HG02943 (cell line): ENCODE results near the gene CTSA.

Experiments used
- ATAC-seq: cut with Tn5 transposase; IDR thresholded peaks from one replicate; pipeline ENCODE4 v1.9.1; 2021; ENCODE audit warnings: mild to moderate bottlenecking, low read depth, moderate library complexity; ENCODE audit not compliant: unreplicated experiment

Gene CTSA

GRCh38 chr20:45890985-45891983, at the start of gene CTSA, which contains the start of gene NEURL2:
TSS of gene CTSA (plus strand) at chr20:45891335. CDS start at chr20:45891569, 234 bp downstream.
TSS of gene NEURL2 (minus strand) at chr20:45891208. CDS start at chr20:45890991, 217 bp downstream.
- ATAC-seq, result peak; percentile 71

DNA sequence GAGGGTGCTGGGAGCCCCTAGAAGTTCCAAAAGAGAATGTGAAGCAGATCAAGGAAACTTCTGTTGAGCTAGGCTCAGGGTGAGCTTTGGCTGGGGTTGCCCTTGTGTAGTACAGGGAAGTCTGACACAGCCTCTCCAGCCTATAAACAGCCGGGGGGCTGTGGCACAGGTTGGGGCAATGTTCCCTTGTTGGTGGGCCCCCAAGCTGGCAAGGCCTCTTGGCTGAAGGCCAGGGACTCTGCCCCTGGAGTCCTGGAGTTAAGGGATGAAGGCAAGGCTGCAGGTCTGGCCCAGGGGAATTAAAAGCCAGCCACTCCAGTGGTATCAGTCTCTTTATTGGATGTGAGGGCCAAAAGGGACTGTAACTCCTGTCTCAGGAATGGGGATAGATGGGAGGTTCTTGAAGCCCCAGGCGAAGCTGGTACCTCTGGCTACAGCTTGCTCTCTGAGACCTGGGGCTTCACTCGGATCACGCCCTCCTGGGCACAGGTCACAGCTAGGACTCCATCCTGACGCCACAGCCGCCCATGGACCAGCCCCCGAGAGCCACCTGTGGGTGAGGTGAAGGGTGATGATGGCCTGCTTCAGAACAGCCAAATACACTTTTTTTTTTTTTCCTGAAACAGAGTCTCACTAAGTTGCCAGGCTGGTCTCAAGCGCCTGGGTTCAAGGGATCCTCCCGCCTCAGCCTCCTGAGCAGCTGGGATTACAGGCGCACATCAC, 49.6 kb upstream of the CTSA start:
- no peak for ATAC-seq

- ATAC-seq, result no peak
Observed at GRCh38 chr20:45842169-45842812, 48.8 kb upstream of the CTSA start.

DNA sequence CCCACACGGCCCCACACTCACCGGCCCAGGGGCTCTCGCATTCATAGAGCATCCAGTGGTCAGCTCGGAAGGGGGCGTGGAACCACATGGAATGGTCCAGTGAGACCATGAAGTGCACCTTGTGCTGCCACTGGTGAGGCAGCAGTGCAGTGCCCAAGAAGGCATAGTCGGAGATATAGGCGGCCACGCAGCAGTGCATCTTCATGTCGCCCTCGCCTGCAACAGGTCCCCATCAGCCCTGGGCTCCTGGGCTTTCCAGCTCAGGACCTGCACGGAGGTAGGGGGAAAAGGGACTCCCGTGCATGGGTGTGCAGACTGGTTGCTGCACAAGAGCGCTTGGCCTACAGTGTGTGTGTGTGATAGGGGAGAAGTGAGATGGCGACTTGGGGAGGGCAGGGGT, 47.6 kb upstream of the CTSA start:
- ATAC-seq, result no peak

DNA sequence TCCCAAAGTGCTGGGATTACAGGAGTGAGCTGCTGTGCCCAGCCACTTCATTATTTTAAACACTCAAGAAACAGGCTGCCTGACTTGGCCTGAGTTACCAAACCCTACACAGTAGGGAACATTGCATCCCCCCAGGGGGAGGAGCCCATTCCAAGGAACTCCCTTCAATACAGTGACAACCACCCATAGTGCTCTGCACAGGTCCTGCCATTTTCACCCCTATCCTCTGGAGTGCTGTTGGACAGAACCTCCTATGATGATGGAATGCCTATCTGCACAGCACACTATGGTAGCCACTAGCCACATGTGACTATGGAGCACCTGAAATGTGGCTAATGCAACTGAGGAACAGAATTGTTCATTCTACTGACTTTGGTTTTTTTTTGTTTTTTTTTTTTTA, 45.7 kb upstream of the CTSA start:
- no peak for ATAC-seq

DNA sequence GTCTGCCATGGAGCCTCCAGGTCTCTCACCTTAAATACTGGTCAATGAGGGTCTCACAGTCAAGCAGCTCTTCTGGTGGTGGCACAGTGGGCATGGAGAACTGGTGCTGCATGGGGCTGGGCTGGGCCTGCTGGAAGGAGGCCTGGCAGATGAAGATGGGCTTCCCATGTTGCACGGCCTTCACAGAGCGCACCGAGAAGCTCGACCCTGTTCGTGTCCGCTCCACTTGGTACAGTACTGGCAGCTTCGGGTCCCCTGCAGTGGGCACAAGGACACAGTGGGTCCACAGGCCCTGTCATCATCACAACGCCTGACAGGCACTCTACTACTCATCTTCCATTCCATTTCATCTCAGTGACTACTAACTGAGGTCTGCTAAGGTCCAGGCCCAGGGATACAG, 42.7 kb upstream of the CTSA start:
- no peak for ATAC-seq

- ATAC-seq, result no peak
Observed at GRCh38 chr20:45848969-45849582, 42.1 kb upstream of the CTSA start.

DNA sequence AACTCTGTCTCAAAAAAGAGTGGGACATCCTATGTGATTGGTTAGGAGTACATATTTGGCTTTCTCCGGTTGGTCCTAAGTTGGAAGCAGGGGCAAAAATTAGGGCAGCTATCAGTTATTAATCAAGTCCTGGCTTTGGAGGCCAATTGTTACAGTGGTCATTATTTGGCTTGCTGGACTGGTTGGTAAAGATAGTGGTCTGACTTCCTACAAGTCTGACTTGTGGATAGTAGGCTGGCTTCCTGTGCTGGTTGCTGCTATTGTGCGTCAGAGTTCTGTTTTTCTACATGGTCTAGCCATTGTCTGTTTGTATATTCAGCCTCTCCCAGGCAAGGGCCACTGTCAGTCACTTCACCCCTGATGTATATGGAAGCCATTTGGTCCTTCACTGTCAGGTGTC, 40.9 kb upstream of the CTSA start:
- no peak for ATAC-seq

GRCh38 chr20:45850926-45851325, 40.2 kb upstream of the CTSA start:
- ATAC-seq, result no peak

DNA sequence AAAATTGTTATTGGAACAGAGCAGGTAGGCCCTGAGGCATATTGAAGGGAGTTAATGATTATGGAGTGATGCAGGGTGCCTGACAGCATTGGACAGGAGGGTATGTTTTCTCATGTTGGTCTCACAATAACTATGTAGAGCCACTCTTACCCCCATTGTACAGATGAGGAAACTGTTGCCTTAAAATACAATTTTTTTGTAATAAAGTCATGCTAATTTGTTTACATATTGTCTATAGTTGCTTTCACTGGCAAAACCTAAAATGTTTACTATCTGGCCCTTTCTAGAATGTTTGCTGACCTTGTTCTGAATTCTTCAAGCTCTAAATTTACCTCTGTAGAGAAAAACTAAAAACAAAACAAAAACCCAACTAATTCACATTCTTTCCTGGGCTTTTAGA, 39.6 kb upstream of the CTSA start:
- ATAC-seq, result no peak

DNA sequence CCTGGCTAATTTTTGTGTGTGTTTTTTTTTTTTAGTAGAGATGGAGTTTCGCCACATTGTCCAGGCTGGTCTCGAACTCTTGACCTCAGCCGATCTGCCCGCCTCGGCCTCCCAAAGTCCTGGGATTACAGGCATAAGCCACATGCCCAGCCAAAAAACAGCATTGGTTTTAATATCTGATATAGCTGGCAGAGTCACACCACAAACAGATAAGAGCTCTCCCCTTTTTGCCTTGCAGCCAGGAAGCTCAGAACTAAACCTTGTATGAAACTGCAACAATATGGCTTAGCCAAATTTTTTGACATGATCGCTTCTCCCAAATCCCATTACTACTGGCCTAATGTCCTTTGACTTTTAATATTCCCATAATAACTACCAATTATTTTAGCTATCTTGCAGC, 38.8 kb upstream of the CTSA start:
- ATAC-seq, result no peak

GRCh38 chr20:45853484-45853883, 37.7 kb upstream of the CTSA start:
- no peak for ATAC-seq

DNA sequence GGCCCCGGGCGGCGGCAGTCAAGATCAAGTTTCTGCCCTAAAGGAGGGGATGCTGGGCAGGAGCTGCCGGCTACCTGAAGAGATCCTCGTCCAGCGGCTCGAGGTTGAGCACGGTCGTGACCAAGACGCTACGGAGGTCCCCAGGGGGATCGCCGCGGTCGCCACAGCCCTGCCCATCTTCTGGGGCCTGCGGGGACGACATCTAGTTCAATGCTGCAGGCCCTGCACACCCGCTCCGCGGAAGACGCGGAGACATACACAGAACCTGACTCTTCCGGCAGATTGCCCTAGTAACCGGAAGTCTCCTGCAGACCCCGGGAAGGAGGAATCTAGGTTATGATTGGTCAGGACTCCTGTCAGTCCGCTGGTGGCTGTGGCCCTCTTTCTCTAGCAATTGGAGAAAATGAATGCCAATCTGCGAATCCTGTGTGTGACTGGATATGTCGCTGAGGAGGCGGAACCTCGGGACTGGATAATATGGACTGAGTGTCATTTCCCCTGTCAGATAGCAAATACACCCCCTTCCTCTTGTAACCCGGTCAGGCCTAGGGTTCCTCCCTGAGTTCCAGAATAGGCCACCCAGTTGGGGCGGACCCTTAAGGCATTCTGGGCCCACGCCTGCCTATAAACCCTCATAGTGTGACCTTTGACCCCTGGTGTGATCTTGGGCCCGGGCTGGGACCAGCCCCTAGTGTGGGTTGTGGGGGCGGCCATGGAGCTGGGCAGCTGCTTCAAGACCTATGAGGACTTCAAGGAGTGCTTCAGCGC, 33.8 kb upstream of the CTSA start, which contains the start of the genes ACOT8 and ZSWIM3:
TSS of gene ACOT8 (minus strand) at position 279 of the 768 bp plus-strand sequence. CDS start at position 202, 77 bp downstream.
TSS of gene ZSWIM3 (plus strand) at position 501 of the 768 bp plus-strand sequence. CDS start at position 713, 212 bp downstream.
- ATAC-seq, result peak; percentile 97

- no peak for ATAC-seq
Observed at GRCh38 chr20:45857882-45858216, 33.3 kb upstream of the CTSA start.

DNA sequence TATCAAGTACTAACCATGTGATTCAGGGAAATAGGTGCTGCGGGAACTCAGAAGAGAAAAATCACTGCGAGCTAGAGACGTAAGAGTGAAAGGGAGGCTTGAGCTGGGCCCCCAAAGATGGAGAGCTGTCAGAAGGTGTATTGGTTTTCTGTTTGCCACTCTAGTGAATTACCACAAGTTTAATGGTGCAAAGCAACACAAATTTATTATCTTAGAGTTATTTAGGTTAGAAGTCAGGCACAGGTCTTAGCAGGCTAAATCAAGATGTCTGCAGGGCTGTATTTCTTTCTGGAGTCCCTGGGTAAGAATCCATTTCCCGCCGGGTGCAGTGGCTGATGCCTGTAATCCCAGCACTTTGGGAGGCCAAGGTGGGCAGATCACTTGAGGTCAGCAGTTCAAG, 31.2 kb upstream of the CTSA start:
- no peak for ATAC-seq

DNA sequence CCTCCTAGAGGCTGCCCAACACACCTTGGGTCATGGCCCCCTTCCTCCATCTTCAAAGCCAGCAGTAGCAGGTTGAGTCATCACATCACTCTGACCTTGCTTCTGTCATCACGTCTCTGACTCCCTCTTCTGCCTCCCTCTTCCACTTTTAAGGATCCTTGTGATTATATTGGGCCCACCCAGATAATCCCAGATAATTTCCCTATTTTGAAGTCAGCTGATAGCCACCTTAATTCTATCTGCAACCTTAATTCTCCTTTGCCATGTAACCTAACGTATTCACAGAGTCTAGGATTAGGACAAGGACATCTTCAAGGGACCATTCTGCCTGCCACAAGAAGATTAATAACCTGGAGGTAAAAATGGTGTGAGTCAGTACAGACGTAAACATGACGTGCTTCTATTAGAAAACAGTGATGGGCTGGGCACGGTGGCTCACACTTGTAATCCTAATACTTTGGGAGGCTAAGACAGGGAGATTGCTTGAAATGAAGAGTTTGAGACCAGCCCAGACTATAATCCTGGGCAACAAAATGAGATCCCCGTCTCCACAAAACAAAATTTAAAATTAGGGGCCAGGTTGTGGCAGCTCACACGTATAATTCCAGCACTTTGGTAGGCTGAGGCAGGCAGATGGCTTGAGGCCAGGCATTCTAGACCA, 30.4 kb upstream of the CTSA start:
- no peak for ATAC-seq

GRCh38 chr20:45861221-45862075, 29.7 kb upstream of the CTSA start:
- no peak for ATAC-seq
